HG03025 (cell line): ENCODE results near the gene NDOR1.
"Not testable (repeated sequence)": the region's sequence is repeated elsewhere in the genome, so short reads cannot be mapped to it uniquely, and the experiment has no call there.

Experiments used
- ATAC-seq: cut with Tn5 transposase; IDR thresholded peaks from one replicate; pipeline ENCODE4 v1.9.1; 2021; ENCODE audit warnings: mild to moderate bottlenecking, moderate library complexity; ENCODE audit not compliant: unreplicated experiment, low FRiP score

The NDOR1 gene

GRCh38 chr9:137240841-137241489, 35.5 kb downstream of the NDOR1 start, which contains the start of gene TUBB4B:
Gene TUBB4B (plus strand): TSS chr9:137241287. CDS start chr9:137241361, 74 bp downstream.
- peak; percentile 70 for ATAC-seq

GRCh38 chr9:137241490-137242268, 36.2 kb downstream of the NDOR1 start:
- ATAC-seq = peak; percentile 3

GRCh38 chr9:137242269-137243203, 37.0 kb downstream of the NDOR1 start:
- no peak for ATAC-seq

GRCh38 chr9:137243266-137243625, 37.7 kb downstream of the NDOR1 start:
- ATAC-seq = not testable (repeated sequence)

- ATAC-seq = no peak
Observed at GRCh38 chr9:137243626-137244485, 38.4 kb downstream of the NDOR1 start.

- ATAC-seq = no peak
Observed at GRCh38 chr9:137244486-137245449, 39.3 kb downstream of the NDOR1 start.

- ATAC-seq = no peak
Observed at GRCh38 chr9:137245450-137246421, 40.2 kb downstream of the NDOR1 start.

- no peak for ATAC-seq
Observed at GRCh38 chr9:137247135-137247915, 41.8 kb downstream of the NDOR1 start.

- ATAC-seq = no peak
Observed at GRCh38 chr9:137247916-137248175, 42.3 kb downstream of the NDOR1 start.

- ATAC-seq = no peak
Observed at GRCh38 chr9:137250329-137251193, 45.1 kb downstream of the NDOR1 start.

GRCh38 chr9:137251194-137251461, 45.6 kb downstream of the NDOR1 start, which contains the start of gene STPG3:
Gene STPG3 (plus strand): TSS chr9:137251286. CDS start chr9:137251287, 1 bp downstream.
- no peak for ATAC-seq

- no peak for ATAC-seq
Observed at GRCh38 chr9:137251490-137252268, 46.2 kb downstream of the NDOR1 start.

- ATAC-seq = no peak
Observed at GRCh38 chr9:137252555-137253506, 47.3 kb downstream of the NDOR1 start.
